HG03354 (cell line): ENCODE data around the gene MYLIP.

Experiments used
- ATAC-seq: cut with Tn5 transposase; IDR thresholded peaks from one replicate; pipeline ENCODE4 v1.9.1; 2021; ENCODE audit warnings: mild to moderate bottlenecking; ENCODE audit not compliant: unreplicated experiment, poor library complexity, severe bottlenecking

Gene MYLIP

DNA sequence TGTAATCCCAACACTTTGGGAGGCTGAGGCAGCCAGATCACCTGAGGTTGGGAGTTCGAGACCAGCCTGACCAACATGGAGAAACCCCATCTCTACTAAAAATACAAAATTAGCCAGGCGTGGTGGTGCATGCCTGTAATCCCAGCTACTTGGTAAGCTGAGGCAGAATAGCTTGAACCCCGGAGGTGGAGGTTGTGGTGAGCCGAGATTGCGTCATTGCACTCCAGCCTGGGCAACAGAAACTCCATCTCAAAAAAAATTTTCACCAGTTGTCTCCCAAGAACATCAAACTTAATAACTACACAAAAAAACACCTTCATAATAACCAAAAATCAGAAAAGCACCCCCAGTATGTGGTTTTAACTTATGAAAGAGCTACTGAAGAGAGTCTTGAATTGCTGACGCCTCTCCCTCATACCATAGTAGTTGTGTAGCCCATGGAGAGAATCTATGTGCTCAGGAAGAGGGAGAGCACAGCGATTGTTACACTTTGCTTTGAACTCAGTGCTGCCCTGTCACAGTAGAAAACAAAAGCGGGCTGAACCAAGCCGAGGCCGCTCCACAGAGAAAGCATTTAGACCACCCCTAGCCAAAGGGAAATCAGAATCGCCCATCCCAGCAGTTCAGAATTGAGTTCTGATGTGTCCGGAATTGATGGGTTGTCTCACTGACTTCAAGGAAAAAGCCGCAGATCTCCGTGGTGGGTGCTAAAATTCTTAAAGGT lies 67.5 kb downstream of the MYLIP start:
- ATAC-seq: no peak

DNA sequence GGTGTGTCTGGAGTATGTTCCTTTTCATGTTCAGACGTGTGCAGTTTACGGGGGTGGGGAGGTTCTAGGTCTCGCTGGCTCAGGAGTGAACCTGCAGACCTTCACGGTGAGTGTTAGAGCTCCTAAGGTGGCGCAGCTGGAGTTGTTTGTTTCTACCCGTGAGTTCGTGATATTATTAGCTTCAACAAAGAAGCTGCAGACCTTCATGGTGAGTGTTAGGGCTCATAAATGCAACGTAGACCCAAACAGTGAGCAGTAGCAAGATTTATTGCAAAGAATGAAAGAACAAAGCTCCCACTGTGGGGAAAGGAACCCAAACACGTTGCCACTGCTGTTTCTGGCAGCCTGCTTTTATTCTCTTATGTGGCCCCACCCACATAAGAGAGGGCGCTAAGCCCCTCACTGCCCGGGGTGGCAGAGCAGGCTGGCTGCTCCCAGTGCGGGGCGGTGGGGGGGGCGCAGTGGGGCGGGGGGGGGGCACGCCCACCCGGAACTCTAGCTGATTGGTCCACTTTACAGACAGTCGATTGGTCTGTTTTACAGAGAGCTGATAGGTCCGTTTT lies 68.2 kb downstream of the MYLIP start:
- ATAC-seq: no peak
